SK-MEL-5 (cell line): Measurements from ENCODE around the gene TEX44. TPM values are rescaled to one million over a fixed set of nuclear protein-coding genes. Genes with fewer than 3 reads are reported as not detected.
A peak's percentile ranks its signal among the peaks of the same experiment; 100 is the strongest.

ENCODE experiments used
- DNase-seq: peaks from one replicate; pipeline ENCODE4 v3.0.0-alpha.2; 2016; ENCODE audit warnings: low read depth, low spot score
- in situ Hi-C: cut with HindIII; loops from 2 replicates; pipeline ENCODE4 v1.10.0; 2016; ENCODE audit warnings: low sequenced_read_pairs, high pct_unique_total_duplicates, low pct_unique_long_range_greater_than_20kb
- total RNA-seq: library from RNA; depleted of rRNA; stranded (reverse); fragments of >200 nt; shearing (Covaris generic); gene quantifications from 2 replicates; pipeline ENCODE4 v1.2.3, GENCODE V29; 2014

TEX44 gene
- total RNA-seq, 1 experiment from 2014 or later = not detected

DNA sequence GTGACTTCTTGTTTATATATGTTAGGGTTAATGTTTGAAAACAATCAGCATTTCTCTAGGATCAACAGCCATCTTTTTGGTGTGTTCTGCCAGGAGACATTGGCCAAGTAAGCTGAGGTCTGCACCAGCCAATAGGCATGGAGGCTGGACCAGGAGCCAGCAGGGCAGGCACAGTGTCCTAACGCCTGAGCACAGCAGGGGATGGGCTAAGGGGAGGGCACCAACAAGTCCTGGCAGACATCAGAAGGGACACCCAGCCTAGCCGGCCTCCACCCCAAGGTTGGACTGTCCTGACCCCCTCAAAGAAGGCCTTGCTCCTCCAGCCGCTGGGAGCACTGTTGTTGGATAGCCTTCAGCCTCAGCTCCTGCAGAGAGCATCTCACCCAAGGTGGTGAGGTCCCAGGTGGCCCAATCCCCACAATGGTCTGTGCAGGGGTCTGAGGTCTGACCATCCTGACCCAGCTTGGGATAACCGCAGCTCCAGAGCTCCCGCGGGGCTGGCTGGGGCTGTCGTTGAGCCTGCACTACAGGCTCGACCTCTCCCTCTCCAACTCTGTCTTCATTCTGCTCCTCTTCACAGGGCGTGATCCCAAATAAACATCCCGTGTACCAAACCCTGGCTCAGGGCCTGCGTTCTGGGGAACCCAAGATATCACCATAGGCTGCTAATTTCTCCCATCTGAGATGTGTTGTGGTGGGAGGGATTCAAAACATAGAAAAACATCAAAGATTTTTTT lies 8.1 kb downstream of the TEX44 start:
- in situ Hi-C loops = no loop called here
- DNase-seq = no peak

- in situ Hi-C loops = no loop called here
These were observed 8.9 kb downstream of the TEX44 start for GRCh38 chr2:231601356-231602229.

DNA sequence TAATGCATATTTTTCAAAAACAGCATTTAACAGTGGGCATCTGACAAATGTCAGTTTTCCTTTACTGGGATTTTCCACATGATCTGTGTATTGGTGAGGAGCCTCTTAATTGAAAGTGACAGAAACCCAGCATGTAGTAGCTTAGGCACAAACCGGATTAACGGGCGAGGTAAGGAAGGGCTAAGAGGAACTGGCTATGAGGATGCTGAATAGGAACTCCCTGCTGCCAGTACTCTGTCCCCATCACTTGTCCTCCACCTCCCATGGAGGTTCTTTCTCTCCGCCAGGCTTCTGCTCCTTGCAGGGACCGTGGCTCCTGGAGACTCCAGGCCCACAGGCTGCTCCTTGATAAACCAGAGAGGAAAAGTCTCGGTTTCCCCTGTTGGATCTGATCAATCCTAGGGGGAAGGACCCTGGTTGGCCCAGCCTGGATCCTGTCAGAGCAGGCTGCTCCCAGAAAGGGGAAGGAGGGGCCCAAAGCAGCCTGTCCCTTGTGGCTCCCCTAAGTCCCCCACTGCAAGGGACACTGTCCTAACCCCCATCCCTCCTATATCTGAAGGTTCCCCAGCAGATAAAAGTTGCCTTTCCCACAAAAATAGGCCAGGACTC lies 10.3 kb downstream of the TEX44 start:
- DNase-seq = no peak
- in situ Hi-C loops = no loop called here

More at GRCh38 chr2:231601356-231602229, 8.9 kb downstream of the TEX44 start:
- peak; percentile 86 for DNase-seq

GRCh38 chr2:231604101-231604684 lies 11.5 kb downstream of the TEX44 start:
- peak; percentile 92 for DNase-seq
- in situ Hi-C loops = no loop called here

- in situ Hi-C loops = no loop called here
- peak; percentile 98 for DNase-seq
These were observed 12.3 kb downstream of the TEX44 start for GRCh38 chr2:231604685-231605606.

- in situ Hi-C loops = no loop called here
- no peak for DNase-seq
These were observed 13.0 kb downstream of the TEX44 start for GRCh38 chr2:231605607-231606091.

GRCh38 chr2:231606941-231607340 lies 14.3 kb downstream of the TEX44 start:
- in situ Hi-C loops = no loop called here
- no peak for DNase-seq

DNA sequence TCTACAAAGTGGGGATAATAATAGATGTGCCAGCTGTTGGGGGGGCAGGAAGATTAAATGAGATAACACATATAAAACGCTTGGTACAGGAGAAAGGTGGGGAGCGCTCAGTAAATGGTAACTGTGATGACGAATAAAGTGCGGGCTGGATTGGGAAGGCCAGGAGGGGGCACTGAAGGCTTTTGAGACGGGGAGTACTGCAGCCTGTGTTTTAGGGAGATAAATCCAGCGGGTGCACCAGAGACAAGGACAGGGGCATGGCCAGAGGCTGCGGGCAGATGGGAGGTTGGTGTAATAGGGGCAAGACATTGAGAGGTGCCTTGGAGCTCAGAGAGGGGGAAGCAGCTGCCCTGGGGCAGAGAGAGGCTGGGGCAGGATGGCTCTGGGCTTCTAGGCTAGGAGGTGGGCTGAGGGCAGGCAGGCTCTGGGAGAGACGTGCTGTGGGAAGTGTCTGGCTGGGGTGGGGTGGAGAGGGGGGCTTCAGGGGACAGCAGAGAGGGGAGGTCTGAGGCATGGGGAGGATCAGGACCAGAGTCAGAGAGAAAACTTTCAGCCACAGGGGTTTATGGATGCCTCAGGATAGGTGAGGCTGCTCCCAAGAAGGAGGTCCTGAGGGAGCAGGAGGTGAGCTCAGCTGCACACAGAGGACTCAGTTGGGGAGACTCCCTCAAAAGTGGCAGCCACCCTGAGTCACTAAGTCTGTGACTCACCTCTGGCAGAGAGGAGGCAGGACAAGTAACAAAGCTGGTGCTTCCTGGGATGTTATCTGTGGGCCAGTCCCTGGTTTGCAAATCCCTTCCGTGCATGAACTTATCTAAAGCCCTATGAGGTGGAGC lies 18.8 kb downstream of the TEX44 start:
- DNase-seq = peak; percentile 46
- in situ Hi-C loops = no loop called here

GRCh38 chr2:231612109-231612455 lies 19.4 kb downstream of the TEX44 start:
- peak; percentile 76 for DNase-seq

DNA sequence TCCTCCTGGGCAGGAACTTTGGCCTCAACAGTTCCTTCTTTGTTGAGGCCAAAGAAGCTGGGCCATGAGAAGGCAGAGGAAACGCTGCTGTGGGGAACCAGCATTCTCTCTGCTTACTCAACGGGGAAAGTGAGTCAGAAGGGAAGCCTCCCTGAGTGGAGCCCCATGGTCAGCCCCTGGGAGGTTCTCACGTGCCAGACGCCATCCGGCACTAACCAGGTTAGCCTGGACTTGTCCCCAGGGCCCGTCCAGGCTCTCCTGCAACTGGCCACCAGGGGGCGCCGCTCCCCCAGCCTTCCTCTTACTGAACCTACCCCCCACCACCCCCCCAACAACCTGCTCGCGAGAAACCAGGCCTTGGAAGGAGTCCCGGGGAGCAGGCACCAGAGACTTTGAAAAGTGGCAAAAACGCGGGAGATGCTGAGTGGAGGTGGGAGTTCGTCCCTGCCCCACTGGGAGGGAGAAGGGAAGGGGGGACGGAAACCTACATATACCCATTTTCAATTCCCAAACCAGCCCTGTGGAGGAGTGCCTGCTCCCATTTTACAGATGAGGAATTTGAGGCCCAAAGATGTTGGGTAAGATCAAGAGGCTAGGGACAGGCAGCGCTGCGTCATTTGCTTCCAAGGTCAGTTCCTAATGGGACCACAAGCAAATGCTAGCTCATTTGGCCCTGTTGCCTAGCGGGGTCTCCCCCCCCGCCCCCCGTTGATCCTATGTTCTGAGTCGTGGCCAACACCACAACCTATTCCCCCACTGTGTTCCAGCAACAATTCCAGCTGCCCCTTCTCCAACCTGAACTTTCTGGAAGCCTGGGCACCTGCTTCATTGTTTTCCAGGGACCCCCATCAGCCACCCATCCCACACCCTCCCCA lies 20.0 kb downstream of the TEX44 start:
- in situ Hi-C loops = no loop called here
- DNase-seq = peak; percentile 85

More at GRCh38 chr2:231612109-231612455, 19.4 kb downstream of the TEX44 start:
- in situ Hi-C loops = no loop called here

DNA sequence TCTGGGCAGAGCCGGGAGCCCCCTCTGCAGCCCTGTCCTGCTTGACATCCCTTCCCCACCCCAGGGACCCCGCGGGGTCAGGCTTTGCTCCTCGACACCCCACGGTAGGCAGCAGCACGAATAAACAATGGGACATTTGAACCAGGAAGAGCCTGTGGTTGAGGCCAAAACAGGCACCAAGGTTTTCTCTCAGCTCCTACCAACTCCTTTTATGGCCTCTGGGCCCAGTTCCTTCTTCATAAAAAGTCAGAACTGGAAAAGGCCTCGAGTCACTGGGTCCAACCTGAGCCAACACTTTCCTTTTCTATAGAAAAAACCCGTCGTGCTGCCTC lies 20.6 kb downstream of the TEX44 start:
- DNase-seq = no peak
- in situ Hi-C loops = no loop called here

GRCh38 chr2:231613663-231614558 lies 21.2 kb downstream of the TEX44 start:
- DNase-seq = no peak
- in situ Hi-C loops = no loop called here

DNA sequence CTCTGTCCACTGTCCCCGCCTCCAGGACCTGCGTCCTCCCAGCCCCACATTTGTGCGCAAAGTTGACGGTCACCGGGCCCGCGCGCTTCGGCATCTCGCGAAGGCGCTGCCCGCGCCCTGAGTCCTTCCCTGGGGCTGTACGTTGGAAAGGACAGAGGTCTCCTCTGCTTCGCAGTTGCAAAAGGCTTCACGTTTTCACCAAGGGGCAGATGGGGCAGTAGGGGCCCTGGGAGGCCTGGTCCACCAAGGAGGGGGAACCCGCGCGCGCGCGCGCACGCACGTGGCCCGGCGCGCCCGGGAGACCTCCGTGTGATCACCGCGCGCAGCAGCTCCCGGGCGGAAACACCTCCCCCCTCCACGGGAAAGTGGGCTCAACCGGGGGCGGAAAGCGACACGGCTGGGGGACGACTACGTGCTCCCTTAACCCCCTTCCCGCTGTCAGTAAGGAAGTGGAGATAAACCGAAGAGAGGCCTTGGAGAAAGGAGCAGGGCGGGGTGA lies 21.9 kb downstream of the TEX44 start:
- in situ Hi-C loops = no loop called here

DNA sequence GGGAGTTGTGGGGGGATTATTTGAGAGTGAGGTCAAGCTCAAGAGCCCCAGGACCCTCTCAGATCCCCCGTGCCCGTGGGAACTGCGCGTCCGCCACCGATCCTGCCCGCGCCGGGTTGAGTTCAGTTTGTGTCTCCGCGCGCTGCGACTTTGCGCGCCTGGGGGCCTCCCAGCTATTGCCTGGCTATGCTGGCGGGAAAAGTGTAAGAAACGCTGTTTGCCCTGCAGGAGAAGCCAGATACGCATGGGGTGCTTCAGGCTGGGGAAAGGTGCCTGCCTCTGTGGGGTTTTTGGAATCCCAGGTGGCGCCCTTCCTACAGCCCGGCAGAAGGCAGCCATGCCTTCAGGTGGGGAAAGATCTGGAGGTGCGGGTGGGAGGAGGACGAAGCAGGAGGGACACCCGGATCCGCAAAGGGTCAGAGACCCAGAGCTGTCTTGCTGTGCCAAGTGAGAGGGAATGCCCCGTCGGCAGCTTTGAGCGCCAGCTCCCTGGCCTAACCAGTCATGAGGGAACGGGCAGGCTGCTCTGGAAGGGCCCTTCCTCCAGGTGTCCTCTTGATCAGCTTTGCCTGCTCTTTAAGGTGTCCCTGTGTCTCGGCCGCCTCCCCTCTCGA lies 22.5 kb downstream of the TEX44 start:
- no peak for DNase-seq
- in situ Hi-C loops = no loop called here

More for the DNA sequence above, 21.9 kb downstream of the TEX44 start:
- DNase-seq = no peak
